H9 (cell line): ENCODE results near the gene EGLN3. TPM values are rescaled to one million over a fixed set of nuclear protein-coding genes. Genes with fewer than 3 reads are reported as not detected.

Experiments used
- DNase-seq: peaks from one replicate; pipeline ENCODE4 v3.0.0-alpha.2; 2017
- H2AFZ ChIP-seq: one replicate; pipeline ENCODE4 v1.6.1; 2013; ENCODE audit warnings: mild to moderate bottlenecking, low read length, control low read depth, moderate library complexity
- H2AK5ac ChIP-seq: 2 replicates; pipeline ENCODE4 v1.6.1; 2013; ENCODE audit warnings: low read length, control low read depth, mixed read lengths; ENCODE audit not compliant: insufficient read length
- H2BK120ac ChIP-seq: one replicate; pipeline ENCODE4 v1.6.1; 2013; ENCODE audit warnings: low read depth, mild to moderate bottlenecking, low read length, control low read depth, inconsistent platforms; ENCODE audit not compliant: poor library complexity, severe bottlenecking
- H2BK12ac ChIP-seq: 2 replicates; pipeline ENCODE4 v1.6.1; 2013; ENCODE audit warnings: low read length, control low read depth, mixed read lengths, low read depth; ENCODE audit not compliant: insufficient read length
- H2BK15ac ChIP-seq: 2 replicates; pipeline ENCODE4 v1.6.1; 2013; ENCODE audit warnings: low read depth, low read length, control low read depth
- H2BK20ac ChIP-seq: one replicate; pipeline ENCODE4 v1.6.1; 2013; ENCODE audit warnings: low read depth, mild to moderate bottlenecking, low read length, control low read depth, inconsistent platforms; ENCODE audit not compliant: poor library complexity, severe bottlenecking
- H2BK5ac ChIP-seq: 2 replicates; pipeline ENCODE4 v1.6.1; 2013; ENCODE audit warnings: low read length, control low read depth, mixed read lengths; ENCODE audit not compliant: insufficient read length
- H3K14ac ChIP-seq: 2 replicates; pipeline ENCODE4 v1.6.1; 2013; ENCODE audit warnings: low read length, control low read depth; ENCODE audit not compliant: insufficient read depth
- H3K18ac ChIP-seq: 2 replicates; pipeline ENCODE4 v1.6.1; 2013; ENCODE audit warnings: low read depth, mild to moderate bottlenecking, mixed read lengths, low read length, control low read depth; ENCODE audit not compliant: insufficient read length
- H3K23ac ChIP-seq: 2 replicates; pipeline ENCODE4 v1.6.1; 2013; ENCODE audit warnings: low read length, control low read depth, mixed read lengths, low read depth; ENCODE audit not compliant: insufficient read length
- H3K23me2 ChIP-seq: 2 replicates; pipeline ENCODE4 v1.6.1; 2013; ENCODE audit warnings: low read depth, mild to moderate bottlenecking, mixed read lengths, low read length, control low read depth; ENCODE audit not compliant: insufficient read length, poor library complexity, severe bottlenecking
- H3K27ac ChIP-seq: 2 replicates; pipeline ENCODE4 v1.5.1; 2013; ENCODE audit warnings: low read length, control low read depth, mixed read lengths, low read depth; ENCODE audit not compliant: insufficient read length
- H3K27me3 ChIP-seq: 2 replicates; pipeline ENCODE4 v1.6.1; 2013; ENCODE audit warnings: low read length, control low read depth, inconsistent platforms; ENCODE audit not compliant: insufficient read depth
- H3K4ac ChIP-seq: 2 replicates; pipeline ENCODE4 v1.6.1; 2013; ENCODE audit warnings: low read depth, mild to moderate bottlenecking, control low read depth, inconsistent platforms, low read length, moderate library complexity
- H3K4me1 ChIP-seq: 2 replicates; pipeline ENCODE4 v1.6.1; 2013; ENCODE audit warnings: low read length, control low read depth, inconsistent platforms; ENCODE audit not compliant: insufficient read depth
- H3K4me2 ChIP-seq: 2 replicates; pipeline ENCODE4 v1.6.1; 2013; ENCODE audit warnings: low read length, control low read depth, mixed read lengths; ENCODE audit not compliant: insufficient read length, insufficient read depth
- H3K56ac ChIP-seq: 2 replicates; pipeline ENCODE4 v1.6.1; 2013; ENCODE audit warnings: low read depth, mild to moderate bottlenecking, mixed read lengths, low read length, control low read depth; ENCODE audit not compliant: insufficient read length
- H3K79me1 ChIP-seq: 2 replicates; pipeline ENCODE4 v1.6.1; 2013; ENCODE audit warnings: low read depth, mild to moderate bottlenecking, moderate library complexity, low read length, control low read depth, inconsistent platforms; ENCODE audit not compliant: insufficient read depth, poor library complexity, severe bottlenecking
- H3K79me2 ChIP-seq: 2 replicates; pipeline ENCODE4 v1.6.1; 2013; ENCODE audit warnings: low read length, control low read depth, inconsistent platforms; ENCODE audit not compliant: insufficient read depth
- H3K9ac ChIP-seq: 2 replicates; pipeline ENCODE4 v1.6.1; 2013; ENCODE audit warnings: low read length, control low read depth, mixed read lengths; ENCODE audit not compliant: insufficient read length; ENCODE audit errors: extremely low read depth
- H3K9me3 ChIP-seq: one replicate; pipeline ENCODE4 v1.6.1; 2013; ENCODE audit warnings: low read depth, low read length, inconsistent platforms; ENCODE audit not compliant: control insufficient read depth
- H3T11ph ChIP-seq: one replicate; pipeline ENCODE4 v1.6.1; 2013; ENCODE audit warnings: mild to moderate bottlenecking, low read length, control low read depth, inconsistent platforms
- H4K20me1 ChIP-seq: one replicate; pipeline ENCODE4 v1.6.1; 2013; ENCODE audit not compliant: control insufficient read depth, insufficient read length, insufficient read depth
- H4K5ac ChIP-seq: 2 replicates; pipeline ENCODE4 v1.6.1; 2013; ENCODE audit warnings: low read depth, mild to moderate bottlenecking, mixed read lengths, low read length, control low read depth; ENCODE audit not compliant: insufficient read length
- H4K8ac ChIP-seq: replicated peaks from 2 replicates; pipeline ENCODE4 v1.6.1; 2013; ENCODE audit warnings: low read length, control low read depth, mixed read lengths, low read depth; ENCODE audit not compliant: insufficient read length
- H4K91ac ChIP-seq: 2 replicates; pipeline ENCODE4 v1.6.1; 2013; ENCODE audit warnings: low read depth, mild to moderate bottlenecking, moderate library complexity, mixed read lengths, low read length, control low read depth; ENCODE audit not compliant: insufficient read length
- H3K27ac Mint-ChIP-seq, 3 experiments: 2 replicates in 2 of 3; 3 replicates in 1 of 3; pipeline ENCODE4 v1.8.0; 2020 to 2021; ENCODE audit warnings: mixed read lengths in 3 of 3, mild to moderate bottlenecking in 1 of 3, moderate library complexity in 1 of 3
- H3K27me3 Mint-ChIP-seq: 2 replicates; pipeline ENCODE4 v1.8.0; 2021; ENCODE audit warnings: low read depth, mild to moderate bottlenecking, moderate library complexity, mixed read lengths
- H3K36me3 Mint-ChIP-seq, 3 experiments: 2 replicates in 2 of 3; 3 replicates in 1 of 3; pipeline ENCODE4 v1.8.0; 2020 to 2021; ENCODE audit warnings: low read depth in 3 of 3, mixed read lengths in 3 of 3; ENCODE audit not compliant: insufficient read depth in 1 of 3
- H3K4me1 Mint-ChIP-seq, 2 experiments: 2 replicates each; pipeline ENCODE4 v1.8.0; 2020; ENCODE audit warnings: mixed read lengths in 2 of 2
- H3K4me3 Mint-ChIP-seq, 2 experiments: 2 replicates in 1 of 2; 3 replicates in 1 of 2; pipeline ENCODE4 v1.8.0; 2020 to 2021; ENCODE audit warnings: mild to moderate bottlenecking in 2 of 2, mixed read lengths in 2 of 2, moderate library complexity in 1 of 2
- H3K9me3 Mint-ChIP-seq, 2 experiments: 2 replicates in 1 of 2; 3 replicates in 1 of 2; pipeline ENCODE4 v1.8.0; 2020; ENCODE audit warnings: mild to moderate bottlenecking in 2 of 2, mixed read lengths in 2 of 2, moderate library complexity in 1 of 2
- CTCF ChIP-seq: fragments of 200-600 bp; sonication (generic); conservative IDR thresholded peaks from 3 replicates; pipeline ENCODE4 v1.8.0; 2021; ENCODE audit warnings: antibody characterized with exemption, mild to moderate bottlenecking
- WGBS: extraction: QIAGEN DNeasy Blood & Tissue Kit; methylation state at CpG from one replicate; pipeline ENCODE4 v1.1.7; 2013; ENCODE audit warnings: missing lambda C conversion rate, low lambda C conversion rate, mixed read lengths; ENCODE audit not compliant: insufficient read length; ENCODE audit errors: extremely low coverage; 5-methylcytosine and 5-hydroxymethylcytosine counted together
- total RNA-seq: library from RNA; stranded (reverse); gene quantifications from 2 replicates; pipeline ENCODE4 v1.2.1, GENCODE V29; 2021

Gene EGLN3
- total RNA-seq, 1 experiment from 2014 or later = 19.8 TPM

GRCh38 chr14:33884916-33885315, 66.0 kb downstream of the EGLN3 start:
- H3K27ac Mint-ChIP-seq = no peak overlapping the region
- Histone ChIP-seq H3K56ac (no peak overlapping the region), H3K9ac (no peak overlapping the region), H3K23me2 (no peaks in the 10 kb centered on the region), H4K91ac (no peak overlapping the region), H2AFZ (no peak overlapping the region), H3K18ac (no peak overlapping the region), H2BK15ac (no peak overlapping the region), H3K4me1 (no peaks in the 10 kb centered on the region), H3K27me3 (no peaks in the 10 kb centered on the region), H3K79me1 (no peaks in the 10 kb centered on the region), H2BK5ac (no peak overlapping the region), H4K8ac (no peak overlapping the region), H3K4me2 (no peak overlapping the region), H3K23ac (no peak overlapping the region), H3K4ac (no peak overlapping the region), H4K20me1 (no peaks in the 10 kb centered on the region), H3K14ac (no peak overlapping the region), H3K27ac (no peak overlapping the region), H2BK120ac (no peak overlapping the region), H4K5ac (no peak overlapping the region), H3K79me2 (no peaks in the 10 kb centered on the region), H2AK5ac (no peak overlapping the region), H3K9me3 (no peaks in the 10 kb centered on the region), H3T11ph (no peak overlapping the region), H2BK20ac (no peak overlapping the region), H2BK12ac (no peak overlapping the region)
- H3K27me3 Mint-ChIP-seq = no peaks in the 10 kb centered on the region
- H3K4me3 Mint-ChIP-seq = no peak overlapping the region
- peaks cover 3 to 4% of the 10 kb centered on the region in 2 experiments for H3K4me1 Mint-ChIP-seq
- DNase-seq = no peak
- H3K9me3 Mint-ChIP-seq = peaks cover 3 to 11% of the 10 kb centered on the region in 2 experiments; a peak in 3 of 5 replicates
- no peak for TF ChIP-seq CTCF
- peaks cover 0 to 13% (median 0%) of the 10 kb centered on the region in 3 experiments; a peak in 2 of 7 replicates for H3K36me3 Mint-ChIP-seq
- no CpG with 5 or more reads among the region's 2 CpGs for WGBS
